HG03159 (cell line): ENCODE results near the gene POLE.
"Not testable (repeated sequence)": the region's sequence is repeated elsewhere in the genome, so short reads cannot be mapped to it uniquely, and the experiment has no call there.

Experiments used
- ATAC-seq: cut with Tn5 transposase; IDR thresholded peaks from one replicate; pipeline ENCODE4 v1.9.1; 2021; ENCODE audit warnings: mild to moderate bottlenecking, moderate library complexity; ENCODE audit not compliant: unreplicated experiment

The POLE gene

GRCh38 chr12:132600048-132601032, 86.8 kb downstream of the POLE start:
- ATAC-seq, result no peak

- not testable (repeated sequence) for ATAC-seq
Observed at GRCh38 chr12:132599502-132599901, 87.6 kb downstream of the POLE start.

DNA sequence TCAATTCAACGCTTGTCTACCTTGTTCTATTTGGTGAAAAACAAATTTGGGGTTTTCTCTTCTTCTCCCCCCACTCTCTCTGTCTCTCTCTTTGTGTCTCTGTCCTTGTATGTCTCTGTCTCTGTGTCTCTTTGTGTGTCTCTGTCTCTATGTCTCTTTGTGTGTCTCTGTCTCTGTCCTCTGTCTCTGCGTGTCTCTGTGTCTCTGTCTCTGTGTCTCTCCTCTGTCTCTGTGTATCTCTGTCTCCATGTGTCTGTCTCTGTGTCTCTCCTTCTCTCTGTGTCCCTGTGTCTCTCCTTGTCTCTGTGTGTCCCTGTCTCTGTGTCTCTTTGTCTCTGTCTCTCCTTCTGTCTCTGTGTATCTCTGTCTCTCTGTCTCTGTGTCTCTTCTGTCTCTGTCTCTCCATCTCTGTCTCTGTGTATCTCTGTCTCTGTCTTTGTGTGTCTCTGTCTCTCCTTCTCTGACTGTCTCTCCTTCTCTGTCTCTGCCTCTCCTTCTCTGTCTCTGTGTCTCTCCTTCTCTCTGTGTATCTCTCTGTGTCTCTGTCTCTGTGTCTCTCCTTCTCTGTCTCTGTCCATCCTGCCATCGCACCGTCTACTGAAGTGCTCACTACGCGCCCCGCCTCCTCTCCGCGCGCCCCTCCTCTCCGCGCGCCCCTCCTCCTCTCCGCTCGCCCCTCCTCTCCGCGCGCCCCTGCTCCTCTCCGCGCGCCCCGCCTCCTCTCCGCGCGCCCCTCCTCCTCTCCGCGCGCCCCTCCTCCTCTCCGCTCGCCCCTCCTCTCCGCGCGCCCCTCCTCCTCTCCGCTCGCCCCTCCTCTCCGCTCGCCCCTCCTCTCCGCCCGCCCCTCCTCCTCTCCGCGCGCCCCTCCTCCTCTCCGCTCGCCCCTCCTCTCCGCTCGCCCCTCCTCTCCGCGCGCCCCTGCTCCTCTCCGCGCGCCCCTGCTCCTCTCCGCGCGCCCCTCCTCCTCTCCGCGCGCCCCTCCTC, 89.5 kb downstream of the POLE start:
- no peak for ATAC-seq

DNA sequence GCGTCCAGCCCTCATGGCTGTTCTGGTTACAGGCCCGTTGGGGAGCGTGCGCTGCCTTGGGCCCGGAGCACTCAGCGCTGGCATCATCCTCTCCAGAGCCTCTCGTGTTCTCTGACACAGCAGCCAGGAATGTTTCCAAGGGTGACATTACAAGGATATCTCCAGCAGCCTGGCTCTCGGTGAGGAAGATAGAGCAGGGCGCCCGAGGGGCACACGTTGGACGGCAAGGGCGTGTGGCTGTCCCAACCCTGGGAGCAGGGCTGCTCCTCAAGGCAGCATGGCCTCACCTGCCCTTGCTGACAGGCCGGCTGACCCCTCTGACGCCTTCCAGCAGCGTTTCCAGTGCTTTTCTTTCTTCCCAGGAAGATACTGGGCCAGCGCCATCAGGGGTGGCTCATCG, 91.1 kb downstream of the POLE start:
- no peak for ATAC-seq

DNA sequence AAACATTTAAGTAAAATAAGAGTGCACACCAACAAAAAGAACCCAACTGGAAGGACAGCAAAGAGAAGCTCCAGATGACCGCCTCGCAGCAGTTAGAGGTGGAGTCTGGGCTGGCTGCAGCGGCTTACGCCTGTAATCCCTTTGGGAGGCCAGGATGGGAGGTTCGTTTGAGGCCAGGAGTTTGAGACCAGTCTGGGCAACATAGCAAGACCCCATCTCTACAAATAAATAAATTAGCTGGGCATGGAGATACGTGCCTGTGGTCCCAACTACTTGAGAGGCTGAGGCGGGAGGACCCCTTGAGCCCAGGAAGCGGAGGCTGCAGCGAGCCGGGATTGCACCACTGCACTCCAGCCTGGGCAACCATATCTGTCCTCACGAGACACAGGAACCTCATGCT, 92.0 kb downstream of the POLE start:
- no peak for ATAC-seq

GRCh38 chr12:132593938-132594358, 93.2 kb downstream of the POLE start:
- no peak for ATAC-seq

DNA sequence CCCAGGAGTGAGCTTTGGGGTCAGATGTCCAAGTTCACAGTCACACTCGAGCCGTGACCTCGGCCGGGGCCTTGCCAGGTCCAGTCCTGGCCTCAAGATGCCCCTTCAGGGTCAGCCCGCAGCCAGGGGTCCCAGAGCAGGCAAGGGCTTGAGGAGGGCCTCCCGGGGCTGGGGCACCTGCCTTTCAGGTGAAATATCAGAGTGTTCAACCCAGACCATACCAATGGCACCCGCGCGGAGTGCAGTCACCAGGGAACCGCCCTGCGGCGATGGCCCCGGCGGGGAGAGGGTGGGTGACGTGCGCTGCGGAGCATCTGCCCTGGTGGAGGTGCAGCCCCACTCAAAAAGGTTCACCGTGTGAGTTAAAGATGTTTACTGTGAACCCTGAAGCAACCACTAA, 93.6 kb downstream of the POLE start:
- no peak for ATAC-seq

GRCh38 chr12:132593071-132593470, 94.1 kb downstream of the POLE start:
- no peak for ATAC-seq

DNA sequence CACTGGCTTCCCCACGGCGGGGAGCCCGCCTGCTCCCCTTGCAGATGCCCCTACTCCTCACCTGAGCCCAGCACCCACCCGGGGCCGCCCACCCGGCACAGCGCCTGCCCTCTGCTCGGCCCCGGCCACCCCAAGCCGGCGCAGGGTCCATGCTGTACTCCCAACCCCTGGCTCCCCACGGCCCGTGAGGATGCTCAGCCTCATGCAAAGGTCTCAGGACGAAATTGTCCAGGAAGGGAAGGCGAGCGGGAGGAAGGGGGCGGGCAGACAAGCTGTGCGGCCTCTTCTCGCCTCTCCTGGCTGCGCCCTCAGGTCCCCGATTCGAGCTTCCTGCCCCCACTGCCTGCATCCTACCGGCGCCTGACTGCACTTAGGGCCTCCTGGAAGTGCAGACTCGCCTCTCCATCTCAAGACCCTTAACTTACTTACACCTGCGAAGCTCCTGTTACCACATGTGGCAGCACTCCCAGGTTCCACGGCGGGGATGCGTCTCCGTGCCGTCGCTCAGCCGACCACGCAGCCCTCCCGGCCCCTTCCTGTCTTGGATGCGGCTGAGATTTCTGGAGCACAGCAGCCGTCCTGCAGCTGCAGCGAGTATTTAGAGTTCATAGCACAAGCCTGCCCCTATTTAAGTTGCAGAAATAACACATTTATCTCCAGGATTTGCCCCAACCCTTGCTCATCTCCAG, 94.7 kb downstream of the POLE start:
- no peak for ATAC-seq

DNA sequence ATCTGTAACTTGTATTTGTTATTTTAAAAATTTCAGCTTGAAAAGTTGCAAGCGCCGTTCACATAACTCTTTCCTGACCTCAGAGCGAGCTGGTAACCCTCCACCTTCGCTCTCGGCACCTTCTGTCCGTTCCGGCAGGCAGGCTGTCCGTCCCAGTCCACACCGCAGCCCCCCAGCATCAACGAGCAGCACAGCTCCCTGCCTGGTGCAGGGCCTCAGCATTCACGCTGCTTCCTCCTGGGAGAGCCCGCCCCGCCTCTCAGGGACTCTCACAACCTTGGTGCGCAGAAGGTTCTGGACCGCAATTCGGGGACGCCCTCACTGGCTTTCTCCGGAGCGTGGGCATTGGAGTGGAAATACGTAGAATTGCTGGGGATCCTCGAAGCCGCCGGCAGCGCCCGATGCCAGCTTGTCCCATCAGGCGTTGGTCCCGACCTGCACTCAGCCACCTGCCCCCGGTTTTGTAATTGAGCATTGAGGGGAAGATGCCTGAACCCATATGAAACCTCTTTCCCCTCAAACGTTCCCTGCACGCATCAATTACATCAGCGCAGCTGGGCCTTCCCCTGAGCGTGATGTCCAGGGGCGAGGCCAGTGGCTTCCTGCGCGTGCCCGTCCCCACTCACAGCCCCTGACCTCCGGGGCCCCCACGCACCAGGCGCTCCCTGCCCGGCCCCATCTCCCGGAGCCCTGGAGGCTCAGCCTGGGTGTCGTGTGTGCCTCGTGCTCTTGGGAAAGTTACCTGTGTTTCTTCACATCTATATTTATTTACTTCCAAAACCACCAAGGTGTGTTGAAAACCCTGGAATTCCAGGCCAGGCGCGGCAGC, 95.8 kb downstream of the POLE start:
- ATAC-seq, result no peak

- no peak for ATAC-seq
Observed at GRCh38 chr12:132588821-132589669, 98.1 kb downstream of the POLE start.

DNA sequence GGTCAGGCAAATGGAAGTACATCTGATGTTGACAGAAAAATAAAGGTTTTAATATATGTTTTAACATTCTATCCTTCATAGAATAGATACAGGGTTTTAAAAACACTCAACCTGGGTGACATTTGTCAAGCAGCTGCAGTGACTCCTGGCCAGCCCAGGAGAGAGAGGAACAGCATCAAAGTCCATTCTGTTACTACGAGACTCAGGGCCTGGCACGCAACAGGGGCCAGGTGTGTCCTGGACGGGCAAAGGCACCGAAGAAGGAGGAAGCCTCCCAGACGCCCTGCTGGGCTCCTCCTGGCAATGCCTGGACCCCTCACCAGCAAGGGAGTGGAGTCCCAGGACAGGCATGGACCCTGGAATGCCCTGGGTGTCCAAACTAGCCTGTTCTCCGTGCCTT, 98.8 kb downstream of the POLE start:
- no peak for ATAC-seq

DNA sequence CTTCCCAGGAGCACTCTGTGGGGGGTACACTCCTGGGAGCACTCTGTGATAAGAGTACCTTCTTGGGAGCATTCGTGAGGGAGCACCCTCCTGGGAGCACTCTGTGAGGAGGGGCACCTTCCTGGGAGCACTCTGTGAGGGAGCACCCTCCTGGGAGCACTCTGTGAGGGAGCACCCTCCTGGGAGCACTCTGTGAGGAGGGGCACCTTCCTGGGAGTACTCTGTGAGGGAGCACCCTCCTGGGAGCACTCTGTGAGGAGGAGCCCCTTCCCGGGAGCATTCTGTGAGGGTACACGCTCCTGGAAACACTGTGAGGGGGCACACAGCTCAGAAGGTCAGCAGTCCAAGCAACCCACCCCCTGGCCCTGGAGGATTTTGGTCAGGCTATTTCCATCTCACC, 99.4 kb downstream of the POLE start:
- no peak for ATAC-seq

DNA sequence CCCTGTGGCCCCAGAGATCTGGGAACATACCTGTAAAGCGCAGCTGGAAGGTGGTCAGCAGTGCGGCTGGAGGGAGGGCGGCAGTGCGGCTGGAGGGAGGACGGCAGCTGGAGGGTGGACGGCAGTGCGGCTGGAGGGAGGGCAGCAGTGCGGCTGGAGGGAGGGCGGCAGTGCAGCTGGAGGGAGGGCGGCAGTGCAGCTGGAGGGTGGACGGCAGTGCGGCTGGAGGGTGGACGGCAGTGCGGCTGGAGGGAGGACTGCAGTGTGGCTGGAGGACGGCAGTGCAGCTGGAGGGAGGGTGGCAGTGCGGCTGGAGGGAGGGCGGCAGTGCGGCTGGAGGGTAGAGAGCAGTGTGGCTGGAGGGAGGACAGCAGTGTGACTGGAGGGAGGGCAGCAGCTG, 100.2 kb downstream of the POLE start:
- ATAC-seq, result no peak

GRCh38 chr12:132585177-132585576, 102.0 kb downstream of the POLE start:
- ATAC-seq, result no peak

- ATAC-seq, result no peak
Observed at GRCh38 chr12:132584429-132584828, 102.7 kb downstream of the POLE start.

DNA sequence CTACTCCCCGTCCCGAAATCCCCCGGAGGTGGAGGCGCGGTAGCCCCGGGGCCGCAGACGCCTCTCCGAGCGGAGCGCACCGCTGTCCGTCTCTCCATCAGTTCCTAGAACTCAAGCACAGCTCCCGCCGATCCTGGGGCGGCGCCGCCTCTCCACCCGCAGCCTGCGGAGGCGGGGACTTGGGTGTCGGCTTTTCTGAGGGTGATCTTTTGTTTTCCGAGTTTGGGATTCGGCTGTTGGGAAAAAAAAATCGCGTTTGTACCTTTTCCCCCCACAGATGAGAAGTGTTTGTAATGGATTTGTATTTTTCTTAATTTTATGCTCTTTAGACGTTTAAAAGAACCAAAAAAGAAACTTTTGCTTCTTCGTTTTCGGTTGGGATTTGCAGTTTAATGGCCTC, 103.4 kb downstream of the POLE start:
- no peak for ATAC-seq

DNA sequence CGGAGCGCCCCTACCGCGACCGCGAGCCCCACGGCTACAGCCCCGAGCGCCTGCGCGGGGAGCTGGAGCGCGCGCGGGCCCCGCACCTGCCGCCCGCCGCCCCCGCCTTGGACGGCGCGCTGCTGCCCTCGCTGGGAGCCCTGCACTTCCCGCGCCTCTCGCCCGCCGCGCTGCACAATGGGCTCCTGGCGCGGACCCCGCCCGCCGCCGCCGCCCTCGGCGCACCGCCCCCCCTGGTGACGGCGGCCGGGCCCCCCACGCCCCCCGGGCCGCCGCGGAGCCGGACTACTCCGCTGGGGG, 103.8 kb downstream of the POLE start:
- ATAC-seq, result no peak
